Tibial nerve (tissue), 4 donors: ENCODE measurements around the gene MTUS2.

Experiments used
- EP300 ChIP-seq, 2 donors: sonication (generic); formaldehyde crosslinking; IDR thresholded peaks; one replicate each; pipeline ENCODE4 v1.6.1; 2017; ENCODE audit warnings: antibody characterized with exemption in 2 of 2, mild to moderate bottlenecking in 1 of 2
- POLR2A ChIP-seq, 2 donors: fragments of 450-650 bp; IDR thresholded peaks; one replicate each; pipeline ENCODE4 v1.6.1; 2017; ENCODE audit warnings: antibody characterized with exemption in 2 of 2, mild to moderate bottlenecking in 2 of 2, moderate library complexity in 2 of 2
- TF ChIP-seq, protein P1 (sequence below), 5 experiments: fragments of 200-600 bp in 3 of 5; fragments of 450-650 bp in 2 of 5; sonication (generic) in 3 of 5; IDR thresholded peaks; one replicate each; pipeline ENCODE4 v1.5.1; 2016 to 2019; ENCODE audit warnings: antibody characterized with exemption in 5 of 5, mild to moderate bottlenecking in 3 of 5, moderate library complexity in 2 of 5

DNA sequence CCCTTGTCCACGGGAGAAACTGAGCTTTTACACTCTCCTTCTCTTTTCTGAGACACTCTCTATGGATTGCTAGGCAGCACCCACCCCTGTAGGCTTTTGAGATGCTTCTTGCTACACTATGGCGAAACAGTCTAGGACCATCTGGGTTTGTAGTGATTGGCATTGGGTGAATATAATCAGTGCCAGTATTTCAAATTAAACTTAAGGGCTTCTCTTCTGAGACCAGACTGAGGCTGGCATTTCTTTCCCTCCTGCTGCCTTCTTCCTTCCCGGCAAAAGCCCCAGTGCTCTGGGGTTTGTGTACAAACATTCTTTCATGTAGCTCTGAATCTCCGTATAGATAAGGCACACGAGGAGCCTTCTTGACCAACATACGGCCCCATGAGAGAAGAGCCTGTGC lies 498.6 kb downstream of the MTUS2 start:
- TF ChIP-seq, protein P1, sequence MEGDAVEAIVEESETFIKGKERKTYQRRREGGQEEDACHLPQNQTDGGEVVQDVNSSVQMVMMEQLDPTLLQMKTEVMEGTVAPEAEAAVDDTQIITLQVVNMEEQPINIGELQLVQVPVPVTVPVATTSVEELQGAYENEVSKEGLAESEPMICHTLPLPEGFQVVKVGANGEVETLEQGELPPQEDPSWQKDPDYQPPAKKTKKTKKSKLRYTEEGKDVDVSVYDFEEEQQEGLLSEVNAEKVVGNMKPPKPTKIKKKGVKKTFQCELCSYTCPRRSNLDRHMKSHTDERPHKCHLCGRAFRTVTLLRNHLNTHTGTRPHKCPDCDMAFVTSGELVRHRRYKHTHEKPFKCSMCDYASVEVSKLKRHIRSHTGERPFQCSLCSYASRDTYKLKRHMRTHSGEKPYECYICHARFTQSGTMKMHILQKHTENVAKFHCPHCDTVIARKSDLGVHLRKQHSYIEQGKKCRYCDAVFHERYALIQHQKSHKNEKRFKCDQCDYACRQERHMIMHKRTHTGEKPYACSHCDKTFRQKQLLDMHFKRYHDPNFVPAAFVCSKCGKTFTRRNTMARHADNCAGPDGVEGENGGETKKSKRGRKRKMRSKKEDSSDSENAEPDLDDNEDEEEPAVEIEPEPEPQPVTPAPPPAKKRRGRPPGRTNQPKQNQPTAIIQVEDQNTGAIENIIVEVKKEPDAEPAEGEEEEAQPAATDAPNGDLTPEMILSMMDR (IDR thresholded peaks at IDR 0.05), result no peak
- TF ChIP-seq POLR2A (IDR thresholded peaks at IDR 0.05) (no peak), EP300 (IDR thresholded peaks at IDR 0.05) (no peak)
